ENCODE results near the gene IRS2. TPM values are rescaled to one million over a fixed set of nuclear protein-coding genes. Genes with fewer than 3 reads are reported as not detected.

The IRS2 gene
- total and polyA plus RNA-seq, 2 donors (not counting 1 experiment from before 2014, with no cell fraction given), result 2.3 TPM

- Histone ChIP-seq H3K9me3 (ENCODE audit: control insufficient read depth, insufficient read depth, low read depth, low read length) (no peaks in the 10 kb centered on the region), H3K36me3 (ENCODE audit: control insufficient read depth, insufficient read depth, low read length) (no peaks in the 10 kb centered on the region), H3K4me3 (replicated peaks in 1 of 4; ENCODE audit: control extremely low read depth in 1 of 4, insufficient read depth in 1 of 4, low read depth in 3 of 4, low read length in 4 of 4) (no peak overlapping the region), H3K4me1 (ENCODE audit: control insufficient read depth, extremely low read depth, insufficient read depth, low read length) (no peaks in the 10 kb centered on the region), H3K27me3 (ENCODE audit: control insufficient read depth, insufficient read depth, low read length) (no peaks in the 10 kb centered on the region), H4K20me1 (ENCODE audit: control insufficient read depth, extremely low read depth, insufficient read depth, low read length) (no peaks in the 10 kb centered on the region), H2AFZ (ENCODE audit: low read length) (no peak overlapping the region), H3K27ac (ENCODE audit: insufficient read depth, low read length) (no peak overlapping the region), H3K9ac (ENCODE audit: insufficient read depth, low read length) (no peak overlapping the region), H3K4me2 (ENCODE audit: extremely low read depth, insufficient read depth, low read length) (no peak overlapping the region), H3K79me2 (ENCODE audit: control insufficient read depth, insufficient read depth, low read length) (no peaks in the 10 kb centered on the region)
- TF ChIP-seq EZH2 (IDR thresholded peaks at IDR 0.05; ENCODE audit: low read length, missing control alignments) (no peak), CTCF (conservative IDR thresholded peaks at IDR 0.05 in 1 of 2, IDR thresholded peaks at IDR 0.05 in 1 of 2; ENCODE audit: low read depth in 1 of 2, low read length in 2 of 2) (no peak)
- DNase-seq (ENCODE audit: low read depth in 2 of 2), result no peak
Observed at GRCh38 chr13:109760951-109761350, 25.4 kb downstream of the IRS2 start.

GRCh38 chr13:109760402-109760801 lies 26.0 kb downstream of the IRS2 start:
- H3K36me3 ChIP-seq (ENCODE audit: control insufficient read depth, insufficient read depth, low read length), result no peaks in the 10 kb centered on the region
- H3K4me1 ChIP-seq (ENCODE audit: control insufficient read depth, extremely low read depth, insufficient read depth, low read length), result no peaks in the 10 kb centered on the region
- H4K20me1 ChIP-seq (ENCODE audit: control insufficient read depth, extremely low read depth, insufficient read depth, low read length), result no peaks in the 10 kb centered on the region
- no peak overlapping the region for H3K4me3 ChIP-seq (replicated peaks in 1 of 4; ENCODE audit: control extremely low read depth in 1 of 4, insufficient read depth in 1 of 4, low read depth in 3 of 4, low read length in 4 of 4)
- no peaks in the 10 kb centered on the region for H3K9me3 ChIP-seq (ENCODE audit: control insufficient read depth, insufficient read depth, low read depth, low read length)
- no peak overlapping the region for H3K9ac ChIP-seq (ENCODE audit: insufficient read depth, low read length)
- H3K4me2 ChIP-seq (ENCODE audit: extremely low read depth, insufficient read depth, low read length), result no peak overlapping the region
- TF ChIP-seq CTCF (conservative IDR thresholded peaks at IDR 0.05 in 1 of 2, IDR thresholded peaks at IDR 0.05 in 1 of 2; ENCODE audit: low read depth in 1 of 2, low read length in 2 of 2), result no peak
- no peaks in the 10 kb centered on the region for H3K27me3 ChIP-seq (ENCODE audit: control insufficient read depth, insufficient read depth, low read length)
- no peak for DNase-seq (ENCODE audit: low read depth in 2 of 2)
- H3K79me2 ChIP-seq (ENCODE audit: control insufficient read depth, insufficient read depth, low read length), result no peaks in the 10 kb centered on the region
- H3K27ac ChIP-seq (ENCODE audit: insufficient read depth, low read length), result no peak overlapping the region
- no peak overlapping the region for H2AFZ ChIP-seq (ENCODE audit: low read length)

- Histone ChIP-seq H3K9ac (ENCODE audit: insufficient read depth, low read length) (no peak overlapping the region), H4K20me1 (ENCODE audit: control insufficient read depth, extremely low read depth, insufficient read depth, low read length) (no peaks in the 10 kb centered on the region), H3K4me1 (ENCODE audit: control insufficient read depth, extremely low read depth, insufficient read depth, low read length) (no peaks in the 10 kb centered on the region), H3K36me3 (ENCODE audit: control insufficient read depth, insufficient read depth, low read length) (no peaks in the 10 kb centered on the region), H2AFZ (ENCODE audit: low read length) (no peak overlapping the region), H3K27ac (ENCODE audit: insufficient read depth, low read length) (no peak overlapping the region), H3K27me3 (ENCODE audit: control insufficient read depth, insufficient read depth, low read length) (no peaks in the 10 kb centered on the region), H3K79me2 (ENCODE audit: control insufficient read depth, insufficient read depth, low read length) (no peaks in the 10 kb centered on the region), H3K9me3 (ENCODE audit: control insufficient read depth, insufficient read depth, low read depth, low read length) (no peaks in the 10 kb centered on the region), H3K4me3 (replicated peaks in 1 of 4; ENCODE audit: control extremely low read depth in 1 of 4, insufficient read depth in 1 of 4, low read depth in 3 of 4, low read length in 4 of 4) (no peak overlapping the region), H3K4me2 (ENCODE audit: extremely low read depth, insufficient read depth, low read length) (no peak overlapping the region)
- DNase-seq (ENCODE audit: low read depth in 2 of 2), result no peak
- no peak for TF ChIP-seq CTCF (conservative IDR thresholded peaks at IDR 0.05 in 1 of 2, IDR thresholded peaks at IDR 0.05 in 1 of 2; ENCODE audit: low read depth in 1 of 2, low read length in 2 of 2)
- TF ChIP-seq EZH2 (IDR thresholded peaks at IDR 0.05; ENCODE audit: low read length, missing control alignments), result no peak
Observed at GRCh38 chr13:109759609-109760008, 26.8 kb downstream of the IRS2 start.

Data from fibroblast of lung (primary cell).